HCEC 1CT (cell line): Measurements from ENCODE around the gene PSAT1.

Experiments
- DNase-seq: peaks from one replicate; pipeline ENCODE4 v3.0.0-alpha.2; 2017

The PSAT1 gene

DNA sequence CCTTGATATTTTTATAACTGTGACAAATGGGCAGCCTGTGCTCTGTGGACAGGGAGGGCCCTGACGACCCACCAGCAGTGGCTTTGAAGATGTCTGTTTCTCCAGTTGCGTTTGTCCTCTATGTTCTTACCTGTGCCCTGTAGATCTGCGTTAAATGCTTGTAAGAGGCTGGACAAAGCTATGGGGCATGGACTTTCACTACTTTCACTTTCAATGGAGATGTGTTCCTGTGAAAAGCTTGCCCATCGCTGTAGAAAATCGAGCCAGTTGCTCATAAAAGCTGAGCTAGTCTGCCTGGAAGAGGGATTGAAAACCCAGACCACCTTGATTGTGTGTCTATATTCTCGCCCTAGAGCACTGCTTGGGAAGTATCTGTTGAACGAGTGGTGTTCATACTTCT is 74.1 kb downstream of the PSAT1 start:
- no peak for DNase-seq

DNA sequence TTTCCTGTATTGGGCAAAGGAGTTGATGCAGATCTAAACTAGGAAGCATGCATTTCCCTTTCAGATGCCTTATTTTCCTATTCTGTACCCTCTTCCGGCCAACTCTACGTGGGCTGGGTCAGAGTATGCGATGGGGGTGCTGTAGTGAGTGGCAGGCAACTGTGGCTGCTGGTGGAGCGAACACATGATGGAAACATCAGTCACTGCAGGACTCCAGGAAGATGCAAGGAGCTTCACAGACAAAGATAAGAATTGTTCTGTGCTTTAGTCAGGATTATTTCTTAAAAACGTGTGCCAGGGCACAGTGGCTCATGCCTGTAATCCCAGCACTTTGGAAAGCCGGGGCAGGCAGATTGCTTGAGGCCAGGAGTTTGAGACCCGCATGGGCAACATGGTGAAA is 75.1 kb downstream of the PSAT1 start:
- no peak for DNase-seq
